ENCODE data around the gene STXBP5L.
"Not testable (repeated sequence)": the region's sequence is repeated elsewhere in the genome, so short reads cannot be mapped to it uniquely, and the experiment has no call there.

STXBP5L gene

DNA sequence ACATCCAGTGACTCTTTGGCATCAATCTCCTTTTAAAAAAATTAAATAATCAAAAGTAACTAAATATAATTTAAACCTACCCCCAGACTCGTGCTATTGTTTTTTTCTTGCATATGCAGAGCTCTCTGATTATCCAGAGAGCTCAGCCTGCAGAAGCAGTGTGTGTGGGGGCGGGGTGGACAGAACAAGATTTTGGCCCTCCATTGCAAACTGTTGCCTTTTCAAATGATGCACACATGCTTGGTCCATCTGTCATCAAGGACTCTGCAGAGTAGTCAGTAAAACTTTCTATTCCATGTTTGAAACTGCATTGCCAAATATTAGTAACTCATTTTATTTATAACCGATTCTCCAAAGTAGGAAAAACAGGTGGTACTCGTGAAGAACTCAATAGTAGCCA is 28.6 kb upstream of the STXBP5L start:
- H3K27ac ChIP-seq, result no peak overlapping the region
- no peaks in the 10 kb centered on the region for H3K9me3 ChIP-seq (ENCODE audit: control insufficient read depth, low read length)
- no peak overlapping the region for H2AFZ ChIP-seq
- no peaks in the 10 kb centered on the region for H3K27me3 ChIP-seq (ENCODE audit: control insufficient read depth, insufficient read depth, low read length)
- no peaks in the 10 kb centered on the region for H3K36me3 ChIP-seq (ENCODE audit: control insufficient read depth, insufficient read depth, low read length)
- H3K4me3 ChIP-seq (ENCODE audit: low read depth, low read length), result no peak overlapping the region
- H3K9ac ChIP-seq, result no peak overlapping the region
- no peaks in the 10 kb centered on the region for H3K79me2 ChIP-seq
- no peaks in the 10 kb centered on the region for H3K4me1 ChIP-seq
- TF ChIP-seq, protein P1, sequence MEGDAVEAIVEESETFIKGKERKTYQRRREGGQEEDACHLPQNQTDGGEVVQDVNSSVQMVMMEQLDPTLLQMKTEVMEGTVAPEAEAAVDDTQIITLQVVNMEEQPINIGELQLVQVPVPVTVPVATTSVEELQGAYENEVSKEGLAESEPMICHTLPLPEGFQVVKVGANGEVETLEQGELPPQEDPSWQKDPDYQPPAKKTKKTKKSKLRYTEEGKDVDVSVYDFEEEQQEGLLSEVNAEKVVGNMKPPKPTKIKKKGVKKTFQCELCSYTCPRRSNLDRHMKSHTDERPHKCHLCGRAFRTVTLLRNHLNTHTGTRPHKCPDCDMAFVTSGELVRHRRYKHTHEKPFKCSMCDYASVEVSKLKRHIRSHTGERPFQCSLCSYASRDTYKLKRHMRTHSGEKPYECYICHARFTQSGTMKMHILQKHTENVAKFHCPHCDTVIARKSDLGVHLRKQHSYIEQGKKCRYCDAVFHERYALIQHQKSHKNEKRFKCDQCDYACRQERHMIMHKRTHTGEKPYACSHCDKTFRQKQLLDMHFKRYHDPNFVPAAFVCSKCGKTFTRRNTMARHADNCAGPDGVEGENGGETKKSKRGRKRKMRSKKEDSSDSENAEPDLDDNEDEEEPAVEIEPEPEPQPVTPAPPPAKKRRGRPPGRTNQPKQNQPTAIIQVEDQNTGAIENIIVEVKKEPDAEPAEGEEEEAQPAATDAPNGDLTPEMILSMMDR (IDR thresholded peaks at IDR 0.05), result no peak
- no peak overlapping the region for H3K4me2 ChIP-seq (ENCODE audit: low read length)

DNA sequence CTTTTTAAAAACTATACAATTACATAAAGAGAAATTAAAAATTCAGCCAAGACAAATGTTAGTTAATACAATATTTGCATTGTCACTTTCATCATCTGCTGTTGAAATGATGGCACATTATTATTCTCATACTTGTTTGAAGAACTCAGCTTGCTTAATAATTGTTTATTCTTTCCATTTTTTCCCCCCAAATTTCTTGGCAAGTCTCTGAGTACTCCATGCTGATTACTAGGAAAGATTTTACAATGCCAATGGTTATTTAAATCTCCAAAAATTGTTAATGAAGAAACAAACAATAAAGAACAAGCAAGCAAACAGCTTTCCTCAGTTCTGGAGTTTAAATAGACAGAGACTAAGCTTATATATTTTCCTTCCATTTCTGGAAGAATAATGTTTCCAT is 15.1 kb upstream of the STXBP5L start:
- H3K9ac ChIP-seq, result no peak overlapping the region
- TF ChIP-seq, protein P1 (IDR thresholded peaks at IDR 0.05), result no peak
- H3K4me1 ChIP-seq, result no peaks in the 10 kb centered on the region
- H3K9me3 ChIP-seq (ENCODE audit: control insufficient read depth, low read length), result no peaks in the 10 kb centered on the region
- H3K79me2 ChIP-seq, result no peaks in the 10 kb centered on the region
- H3K36me3 ChIP-seq (ENCODE audit: control insufficient read depth, insufficient read depth, low read length), result no peaks in the 10 kb centered on the region
- no peaks in the 10 kb centered on the region for H3K27me3 ChIP-seq (ENCODE audit: control insufficient read depth, insufficient read depth, low read length)
- no peak overlapping the region for H3K4me3 ChIP-seq (ENCODE audit: low read depth, low read length)
- no peak overlapping the region for H3K27ac ChIP-seq
- no peak overlapping the region for H2AFZ ChIP-seq
- no peak overlapping the region for H3K4me2 ChIP-seq (ENCODE audit: low read length)

DNA sequence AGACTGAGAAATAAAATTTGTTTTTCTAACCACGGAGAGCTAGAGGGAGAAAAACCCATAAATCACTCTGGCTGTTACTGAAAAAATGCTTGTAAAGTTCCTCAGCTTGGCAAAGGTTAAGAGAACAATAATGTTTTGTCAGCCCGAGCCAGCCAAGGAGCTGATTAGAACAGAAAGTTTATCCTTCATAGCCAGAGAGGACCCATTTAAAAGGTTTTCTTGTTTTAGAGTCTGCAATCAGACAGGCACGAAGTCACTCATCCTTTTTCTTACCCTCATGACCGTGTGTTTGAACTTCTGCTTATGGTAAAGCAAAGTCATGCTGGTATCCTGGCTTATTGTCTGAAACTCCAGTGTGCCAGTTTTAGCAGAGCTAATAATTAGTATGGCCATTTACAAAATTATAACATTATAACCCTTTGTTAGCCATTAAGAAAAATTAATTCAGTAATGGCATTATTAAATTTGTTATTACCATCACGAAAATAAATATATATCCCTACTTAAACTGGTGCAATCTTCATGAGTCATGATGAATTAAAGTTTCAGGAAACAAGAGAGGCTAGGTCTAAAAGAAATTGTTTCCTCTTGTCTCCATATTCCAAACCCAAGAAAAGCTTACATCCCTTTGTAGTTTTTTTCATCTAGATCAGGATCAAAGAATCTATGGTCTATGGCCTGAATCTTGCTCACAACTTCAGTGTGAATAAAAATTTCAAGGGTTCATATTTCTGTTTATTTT is 13.5 kb upstream of the STXBP5L start:
- Histone ChIP-seq H3K4me1 (no peaks in the 10 kb centered on the region), H2AFZ (no peak overlapping the region), H3K27ac (no peak overlapping the region), H3K79me2 (no peaks in the 10 kb centered on the region), H3K4me2 (ENCODE audit: low read length) (no peak overlapping the region), H3K36me3 (ENCODE audit: control insufficient read depth, insufficient read depth, low read length) (no peaks in the 10 kb centered on the region), H3K4me3 (ENCODE audit: low read depth, low read length) (no peak overlapping the region), H3K9ac (no peak overlapping the region), H3K27me3 (ENCODE audit: control insufficient read depth, insufficient read depth, low read length) (no peaks in the 10 kb centered on the region), H3K9me3 (ENCODE audit: control insufficient read depth, low read length) (no peaks in the 10 kb centered on the region)
- TF ChIP-seq, protein P1 (IDR thresholded peaks at IDR 0.05), result no peak

DNA sequence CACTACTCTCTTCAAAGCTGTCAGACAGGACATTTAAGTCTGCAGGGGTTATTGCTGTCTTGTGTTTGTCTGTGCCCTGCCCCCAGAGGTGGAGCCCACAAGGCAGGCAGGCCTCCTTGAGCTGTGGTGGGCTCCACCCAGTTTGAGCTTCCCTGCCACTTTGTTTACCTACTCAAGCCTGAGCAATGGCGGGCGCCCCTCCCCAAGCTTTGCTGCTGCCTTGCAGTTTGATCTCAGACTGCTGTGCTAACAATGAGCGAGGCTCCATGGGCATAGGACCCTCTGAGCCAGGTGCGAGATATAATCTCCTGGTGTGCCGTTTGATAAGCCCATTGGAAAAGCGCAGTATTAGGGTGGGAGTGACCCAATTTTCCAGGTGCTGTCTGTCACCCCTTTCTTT is 6.3 kb upstream of the STXBP5L start:
- H3K9me3 ChIP-seq (ENCODE audit: control insufficient read depth, low read length); H3K9ac ChIP-seq; H2AFZ ChIP-seq; H3K4me2 ChIP-seq (ENCODE audit: low read length); H3K79me2 ChIP-seq; H3K36me3 ChIP-seq (ENCODE audit: control insufficient read depth, insufficient read depth, low read length); H3K4me3 ChIP-seq (ENCODE audit: low read depth, low read length); H3K27me3 ChIP-seq (ENCODE audit: control insufficient read depth, insufficient read depth, low read length); H3K27ac ChIP-seq; H3K4me1 ChIP-seq: not testable (repeated sequence)

DNA sequence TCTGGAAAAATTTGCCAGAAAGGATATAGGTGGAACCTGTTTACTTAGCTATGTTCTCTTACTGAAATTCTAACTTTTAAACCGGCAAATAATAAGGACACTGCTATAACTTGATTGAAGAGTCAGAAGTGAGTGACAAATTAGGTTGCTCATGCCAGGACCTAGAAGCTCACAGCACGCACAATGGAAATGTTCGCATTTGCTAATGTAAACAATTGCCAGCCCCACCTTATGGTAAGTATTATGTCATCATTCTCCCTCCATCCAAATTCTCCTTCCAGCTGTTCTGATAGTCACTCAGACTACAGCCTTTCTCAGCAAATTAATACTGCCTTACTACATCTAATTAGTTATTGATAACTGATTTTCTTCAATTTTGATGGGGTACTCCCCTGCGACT is 4.8 kb upstream of the STXBP5L start:
- TF ChIP-seq, protein P1 (IDR thresholded peaks at IDR 0.05), result no peak

More for the DNA sequence above, 4.8 kb upstream of the STXBP5L start:
- Histone ChIP-seq H3K4me2 (ENCODE audit: low read length) (no peak overlapping the region), H3K9ac (no peak overlapping the region), H2AFZ (no peak overlapping the region), H3K27ac (no peak overlapping the region), H3K4me3 (ENCODE audit: low read depth, low read length) (no peak overlapping the region), H3K36me3 (ENCODE audit: control insufficient read depth, insufficient read depth, low read length) (no peaks in the 10 kb centered on the region), H3K4me1 (no peaks in the 10 kb centered on the region), H3K27me3 (ENCODE audit: control insufficient read depth, insufficient read depth, low read length) (no peaks in the 10 kb centered on the region), H3K9me3 (ENCODE audit: control insufficient read depth, low read length) (no peaks in the 10 kb centered on the region), H3K79me2 (no peaks in the 10 kb centered on the region)

Data from parathyroid adenoma (tissue), 2 donors.